Nephron (organoid): Measurements from ENCODE around the gene MCF2L2.

Experiments
- H3K27ac Mint-ChIP-seq, 3 experiments: 2 replicates each; pipeline ENCODE4 v1.8.0; 2020; ENCODE audit warnings: mixed read lengths in 3 of 3, mild to moderate bottlenecking in 2 of 3, moderate library complexity in 1 of 3
- H3K27me3 Mint-ChIP-seq: 2 replicates; pipeline ENCODE4 v1.8.0; 2021; ENCODE audit warnings: low read depth, mild to moderate bottlenecking, moderate library complexity, mixed read lengths
- H3K36me3 Mint-ChIP-seq: 2 replicates; pipeline ENCODE4 v1.8.0; 2020; ENCODE audit warnings: low read depth, mixed read lengths
- H3K4me1 Mint-ChIP-seq: 2 replicates; pipeline ENCODE4 v1.8.0; 2020; ENCODE audit warnings: mixed read lengths
- H3K4me3 Mint-ChIP-seq, 3 experiments: 2 replicates each; pipeline ENCODE4 v1.8.0; 2020; ENCODE audit warnings: mild to moderate bottlenecking in 3 of 3, mixed read lengths in 3 of 3, moderate library complexity in 2 of 3
- H3K9me3 Mint-ChIP-seq: 2 replicates; pipeline ENCODE4 v1.8.0; 2020; ENCODE audit warnings: mixed read lengths
- CTCF ChIP-seq, 3 experiments: fragments of 200-600 bp; sonication (generic); IDR thresholded peaks; one replicate each; pipeline ENCODE4 v1.5.0; 2021; ENCODE audit warnings: antibody characterized with exemption in 3 of 3; ENCODE audit not compliant: unreplicated experiment in 3 of 3

MCF2L2 gene

DNA sequence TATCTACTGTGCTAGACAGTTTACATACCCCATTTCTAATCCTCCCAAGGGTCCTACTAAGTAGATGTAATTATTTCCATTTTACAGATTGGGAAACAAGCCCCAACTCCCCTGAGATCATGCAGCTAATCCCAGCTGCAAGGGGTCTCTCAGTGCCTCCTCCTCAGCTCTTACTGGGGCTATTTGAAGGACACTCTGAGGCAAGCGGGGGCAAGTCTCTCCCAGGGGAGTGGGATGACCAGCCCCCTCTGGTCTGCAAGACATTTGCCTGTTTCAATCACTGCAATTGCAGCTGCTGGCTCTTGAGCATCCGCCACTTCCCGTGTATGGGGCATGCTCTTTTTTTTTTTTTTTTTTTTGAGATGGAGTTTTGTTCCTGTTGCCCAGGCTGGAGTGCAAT, 277.3 kb downstream of the MCF2L2 start:
- Mint-ChIP-seq H3K36me3 (no peaks in the 10 kb centered on the region), H3K4me1 (peaks cover 16% of the 10 kb centered on the region), H3K4me3 (no peak overlapping the region), H3K9me3 (no peaks in the 10 kb centered on the region), H3K27ac (no peak overlapping the region), H3K27me3 (peaks cover 5% of the 10 kb centered on the region)
- TF ChIP-seq CTCF (IDR thresholded peaks at IDR 0.05; ENCODE audit: unreplicated experiment in 3 of 3): no peak

DNA sequence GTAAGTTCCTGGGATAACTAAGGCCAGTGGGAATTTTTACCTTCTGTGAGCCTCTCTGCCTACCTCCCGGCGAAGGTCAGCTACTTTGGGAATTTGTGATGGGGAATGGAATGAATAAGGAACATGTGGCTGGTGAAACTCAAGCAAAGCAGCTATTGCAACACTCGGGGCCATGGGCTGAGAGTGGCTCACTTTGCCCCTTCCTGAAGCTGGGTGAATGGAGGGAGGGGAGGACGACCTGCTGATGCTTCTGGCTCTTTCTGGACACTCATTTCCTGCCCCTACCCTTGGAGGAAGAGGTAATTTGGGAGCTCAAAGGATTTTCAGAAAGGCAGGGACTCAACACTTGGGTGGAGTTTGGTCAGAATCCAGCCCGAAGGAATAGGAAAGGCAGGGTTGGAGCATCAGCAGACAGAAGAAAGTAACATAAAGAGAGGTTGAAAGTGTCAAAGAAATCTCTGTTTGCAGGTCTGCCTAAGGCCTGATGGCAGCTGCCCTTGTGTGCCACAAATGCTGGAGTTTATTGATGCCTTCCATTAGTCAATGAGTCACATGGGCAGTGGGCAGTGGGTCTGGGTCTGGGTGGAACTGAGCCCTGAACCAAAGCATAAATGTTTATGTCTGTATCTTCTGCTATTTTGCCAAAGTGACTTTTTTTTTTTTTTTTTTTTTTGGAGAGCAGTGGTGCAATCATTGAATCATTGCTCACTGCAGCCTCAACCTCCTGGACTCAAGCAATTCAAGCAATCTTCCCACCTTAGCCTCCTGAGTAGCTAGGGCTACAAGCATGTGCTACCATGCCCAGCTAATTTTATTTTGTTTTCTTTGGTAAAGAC, 278.3 kb downstream of the MCF2L2 start:
- Mint-ChIP-seq H3K4me1 (peaks cover 13% of the 10 kb centered on the region), H3K4me3 (no peak overlapping the region), H3K9me3 (no peaks in the 10 kb centered on the region), H3K27ac (no peak overlapping the region), H3K27me3 (peaks cover 5% of the 10 kb centered on the region), H3K36me3 (no peaks in the 10 kb centered on the region)
- no peak for TF ChIP-seq CTCF (IDR thresholded peaks at IDR 0.05; ENCODE audit: unreplicated experiment in 3 of 3)

DNA sequence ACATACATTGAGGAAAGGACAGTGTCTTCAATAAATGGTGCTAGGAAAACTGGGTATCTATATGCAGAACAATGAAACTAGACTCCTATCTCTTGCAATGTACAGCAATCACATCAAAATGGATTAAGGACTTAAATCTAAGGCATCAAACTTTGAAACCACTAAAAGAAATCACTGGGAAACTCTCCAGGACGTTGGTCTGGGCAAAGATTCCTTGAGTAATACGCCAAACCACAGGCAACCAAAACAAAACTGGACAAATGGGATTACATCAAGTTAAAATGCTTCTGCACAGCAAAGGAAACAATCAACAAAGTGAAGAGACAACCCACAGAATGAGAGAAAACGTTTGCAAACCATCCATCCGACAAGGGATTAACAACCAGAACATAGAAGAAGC, 280.4 kb downstream of the MCF2L2 start:
- no peak for TF ChIP-seq CTCF (IDR thresholded peaks at IDR 0.05; ENCODE audit: unreplicated experiment in 3 of 3)
- no peak overlapping the region for H3K4me3 Mint-ChIP-seq
- H3K4me1 Mint-ChIP-seq: peaks cover 4% of the 10 kb centered on the region
- H3K27me3 Mint-ChIP-seq: peaks cover 5% of the 10 kb centered on the region
- H3K9me3 Mint-ChIP-seq: no peaks in the 10 kb centered on the region
- no peak overlapping the region for H3K27ac Mint-ChIP-seq
- no peaks in the 10 kb centered on the region for H3K36me3 Mint-ChIP-seq

DNA sequence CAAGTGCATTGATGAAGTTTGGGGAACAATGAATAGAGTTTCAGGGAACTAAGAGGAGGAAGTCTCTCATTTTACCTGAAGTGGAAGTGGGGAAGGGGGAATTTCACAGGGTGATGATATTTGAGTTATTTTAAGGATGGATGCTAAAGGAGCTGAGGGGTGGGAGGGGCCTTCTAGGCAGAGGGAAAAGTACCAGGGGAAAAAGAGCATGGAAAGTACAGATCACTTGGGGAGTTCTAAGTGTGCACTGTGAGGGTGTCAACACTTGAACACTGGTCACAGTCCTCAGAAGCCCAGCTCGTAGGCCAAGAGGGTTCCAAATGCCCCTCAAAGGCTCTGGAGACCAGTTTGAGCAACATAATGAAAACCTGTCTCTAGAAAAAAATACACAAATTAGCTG, 284.1 kb downstream of the MCF2L2 start:
- no peaks in the 10 kb centered on the region for H3K4me1 Mint-ChIP-seq
- no peaks in the 10 kb centered on the region for H3K36me3 Mint-ChIP-seq
- no peak overlapping the region for H3K4me3 Mint-ChIP-seq
- H3K27me3 Mint-ChIP-seq: peaks cover 5% of the 10 kb centered on the region
- no peak overlapping the region for H3K27ac Mint-ChIP-seq
- no peak for TF ChIP-seq CTCF (IDR thresholded peaks at IDR 0.05; ENCODE audit: unreplicated experiment in 3 of 3)
- no peaks in the 10 kb centered on the region for H3K9me3 Mint-ChIP-seq

- Mint-ChIP-seq H3K9me3 (no peaks in the 10 kb centered on the region), H3K4me3 (no peak overlapping the region), H3K27ac (peak overlapping the region in 1 of 3 experiments; percentile 77), H3K27me3 (no peaks in the 10 kb centered on the region), H3K4me1 (no peaks in the 10 kb centered on the region), H3K36me3 (no peaks in the 10 kb centered on the region)
- no peak for TF ChIP-seq CTCF (IDR thresholded peaks at IDR 0.05; ENCODE audit: unreplicated experiment in 3 of 3)
These were observed 286.2 kb downstream of the MCF2L2 start for GRCh38 chr3:183142199-183142598.

- peaks cover 20% of the 10 kb centered on the region for H3K27me3 Mint-ChIP-seq
- no peaks in the 10 kb centered on the region for H3K4me1 Mint-ChIP-seq
- H3K4me3 Mint-ChIP-seq: no peak overlapping the region
- no peaks in the 10 kb centered on the region for H3K36me3 Mint-ChIP-seq
- no peak overlapping the region for H3K27ac Mint-ChIP-seq
- no peak for TF ChIP-seq CTCF (IDR thresholded peaks at IDR 0.05; ENCODE audit: unreplicated experiment in 3 of 3)
- H3K9me3 Mint-ChIP-seq: peaks cover 3% of the 10 kb centered on the region
These were observed 293.6 kb downstream of the MCF2L2 start for GRCh38 chr3:183134844-183135243.
